ENCODE results near the gene DIO3. TPM values are rescaled to one million over a fixed set of nuclear protein-coding genes. Genes with fewer than 3 reads are reported as not detected.
A peak's percentile ranks its signal among the peaks of the same experiment; 100 is the strongest.

The DIO3 gene
- polyA plus RNA-seq, 12 donors = 1.3 to 6.8 (median 4.3) TPM; not detected in 1

DNA sequence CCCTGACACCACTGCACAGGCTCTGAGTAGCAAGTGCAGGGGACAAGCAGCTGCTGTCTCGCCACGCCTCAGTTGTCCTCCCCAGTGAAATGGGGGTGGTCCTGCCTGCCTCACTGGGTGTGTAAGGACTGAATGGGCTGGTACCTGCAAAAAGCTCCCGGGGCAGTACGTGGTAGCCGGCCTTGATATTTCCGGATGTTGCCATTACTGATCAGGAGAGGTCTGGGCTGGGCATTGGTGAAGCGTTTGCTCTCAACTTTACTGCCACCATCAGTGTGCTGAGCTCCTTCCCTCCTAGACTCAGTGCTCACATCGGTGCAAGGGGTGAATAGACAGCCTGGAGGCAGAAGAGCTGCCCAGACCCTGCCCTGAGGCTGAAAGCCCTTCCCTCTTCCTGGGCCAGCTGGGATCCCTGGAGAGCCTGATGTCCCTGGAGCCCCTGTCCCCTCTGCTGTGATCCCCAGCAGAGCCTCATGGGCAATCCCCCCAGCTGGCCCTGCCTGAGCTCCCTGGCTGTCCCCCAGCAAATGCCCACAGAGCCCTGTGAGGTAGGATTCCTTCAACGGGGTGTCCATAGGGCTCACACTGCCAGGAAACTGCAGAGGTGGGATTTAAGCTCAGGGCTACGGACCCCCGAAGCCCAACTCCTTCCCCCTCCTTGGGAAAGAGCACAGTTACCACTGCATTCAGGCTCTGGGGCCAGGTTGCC lies 18.2 kb downstream of the DIO3 start:
- no peak for DNase-seq

DNA sequence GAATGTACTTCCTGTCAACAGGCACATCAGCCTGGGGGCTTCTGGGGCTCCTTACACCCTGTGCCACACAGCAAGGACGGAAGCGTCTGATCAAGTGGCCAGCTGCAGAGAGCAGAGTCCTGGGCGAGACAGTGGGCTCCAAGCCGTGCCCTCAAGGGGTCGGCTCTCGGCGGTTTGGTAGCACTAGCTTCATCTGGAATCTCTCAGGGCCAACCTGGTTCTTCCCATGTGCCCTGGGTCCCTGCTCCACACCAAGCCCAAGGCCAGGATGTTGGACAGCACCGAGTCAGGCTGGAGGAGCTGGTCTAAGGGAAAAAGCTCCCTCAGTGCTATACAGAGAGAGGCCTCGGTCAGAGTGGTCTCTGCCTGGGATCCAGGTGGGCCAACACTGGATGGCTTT lies 20.5 kb downstream of the DIO3 start:
- DNase-seq = no peak

- no peak for DNase-seq
Measured at GRCh38 chr14:101582294-101582693, 21.0 kb downstream of the DIO3 start.

GRCh38 chr14:101583006-101583714 lies 21.9 kb downstream of the DIO3 start:
- DNase-seq = no peak

DNA sequence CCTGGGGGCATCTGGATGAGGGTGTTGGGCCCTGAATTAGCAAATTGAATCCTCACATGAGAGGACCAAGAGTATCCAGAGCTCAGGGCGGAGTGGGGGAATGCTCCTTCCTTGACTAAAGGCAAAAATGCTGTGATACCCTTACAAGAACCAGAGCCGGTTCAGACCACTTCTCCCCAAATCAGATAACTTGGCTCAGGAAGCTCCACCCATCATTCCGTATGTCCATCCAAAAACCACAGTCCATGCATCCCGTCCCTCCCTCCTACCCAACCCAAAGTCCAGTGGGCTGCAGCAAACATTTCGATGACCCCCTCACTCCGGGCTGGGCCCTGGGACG lies 22.4 kb downstream of the DIO3 start:
- no peak for DNase-seq

GRCh38 chr14:101584055-101584859 lies 23.0 kb downstream of the DIO3 start:
- DNase-seq = peak; percentile 66

- DNase-seq = no peak
Measured at GRCh38 chr14:101585211-101585610, 23.9 kb downstream of the DIO3 start.

DNA sequence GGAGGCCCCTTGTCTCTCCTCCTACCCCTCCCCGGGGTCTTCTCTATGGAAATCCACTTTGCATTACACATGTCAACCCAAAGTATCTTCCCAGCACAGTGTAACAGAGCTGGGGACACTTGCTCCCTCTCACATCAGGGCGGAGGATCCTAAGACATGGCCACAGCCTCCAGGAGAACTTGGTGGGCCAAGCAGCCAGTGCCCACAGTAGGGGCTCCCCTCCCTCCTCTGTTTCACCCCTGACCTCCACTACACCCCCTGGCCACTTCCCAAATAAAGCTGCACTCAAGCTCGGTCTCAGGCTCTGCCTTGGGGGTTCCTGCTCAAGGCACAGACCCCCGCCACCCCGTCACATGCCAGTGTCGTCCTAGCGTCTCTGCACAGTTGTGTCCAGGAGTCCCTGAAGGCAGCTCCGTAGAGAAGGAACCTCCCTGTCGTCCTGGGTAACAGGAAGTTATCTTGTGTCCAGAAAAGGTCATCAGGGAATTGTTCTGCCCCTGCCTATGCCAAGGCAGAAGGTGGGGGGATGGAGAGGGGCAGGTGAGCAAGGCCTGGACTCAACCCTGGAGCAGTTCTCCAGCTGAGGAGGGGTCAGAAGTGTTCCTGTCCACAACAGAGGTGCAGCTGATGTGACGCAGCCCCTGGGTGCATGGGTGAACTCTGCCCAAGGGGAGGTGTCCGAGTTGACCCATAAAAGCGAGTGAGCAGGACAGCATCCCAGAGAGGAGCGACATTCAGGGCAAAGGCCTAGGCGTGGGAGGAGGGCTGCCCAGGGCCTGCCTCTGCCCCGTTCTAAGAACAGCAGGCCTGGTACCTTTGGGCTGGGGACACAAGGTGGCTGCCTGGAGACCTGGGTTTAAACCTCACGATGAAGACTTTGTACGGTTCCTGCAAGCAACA lies 25.5 kb downstream of the DIO3 start:
- DNase-seq = no peak

DNA sequence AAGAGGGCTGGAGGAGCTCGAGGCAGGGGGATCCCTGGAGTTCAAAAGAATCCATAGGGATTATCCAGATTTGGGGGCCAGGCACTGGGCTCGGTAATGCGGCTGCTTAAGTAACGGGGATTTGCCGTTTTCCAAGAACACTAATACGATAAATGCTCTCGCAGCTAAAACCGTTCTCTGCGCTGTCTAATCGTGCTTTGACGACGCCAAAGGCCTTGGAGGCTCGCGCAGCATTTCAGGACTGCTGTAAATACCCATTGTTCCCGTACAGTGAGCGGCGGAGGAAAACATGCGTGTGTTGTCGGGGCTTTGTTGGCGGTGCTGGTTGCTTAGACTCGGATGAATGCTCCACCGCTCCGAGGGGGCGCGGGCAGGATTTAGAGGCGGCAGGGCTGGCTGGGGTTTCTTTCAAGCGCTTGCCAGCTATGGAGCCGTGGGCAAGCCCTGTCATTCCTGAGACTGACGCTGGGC lies 26.2 kb downstream of the DIO3 start:
- DNase-seq = no peak

DNA sequence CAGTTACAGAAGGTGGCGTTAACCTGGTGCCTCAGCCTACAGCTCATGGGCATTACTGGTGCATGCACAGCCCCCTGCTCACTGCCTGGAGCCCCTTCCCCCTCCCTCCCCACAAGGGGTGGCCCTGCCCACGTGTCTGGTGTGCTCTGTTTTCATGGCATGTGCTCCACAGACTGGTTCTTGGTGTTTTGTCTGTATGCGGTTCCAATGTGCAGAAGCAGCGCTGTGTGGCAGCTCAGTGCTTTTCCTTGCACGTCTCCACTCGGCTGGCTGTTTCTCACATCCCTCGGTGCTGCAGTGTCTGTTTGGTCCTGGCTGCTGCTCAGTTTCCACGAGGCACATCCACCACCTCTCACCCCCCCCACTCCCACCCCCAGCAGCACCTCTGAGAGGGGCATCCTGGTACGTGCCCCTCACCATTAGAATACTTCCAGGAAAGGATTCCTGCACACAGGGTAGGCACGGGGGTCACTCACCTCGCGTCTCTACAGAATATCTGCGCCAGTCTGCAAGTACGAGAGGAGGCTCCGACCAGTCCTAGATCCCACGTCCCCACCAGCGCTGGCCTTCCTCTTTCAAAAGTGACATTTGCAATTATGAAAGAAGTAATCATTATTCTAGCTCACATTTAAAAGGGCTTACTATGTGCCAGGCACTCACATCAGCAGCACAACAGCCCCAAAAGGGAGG lies 27.1 kb downstream of the DIO3 start:
- no peak for DNase-seq

DNA sequence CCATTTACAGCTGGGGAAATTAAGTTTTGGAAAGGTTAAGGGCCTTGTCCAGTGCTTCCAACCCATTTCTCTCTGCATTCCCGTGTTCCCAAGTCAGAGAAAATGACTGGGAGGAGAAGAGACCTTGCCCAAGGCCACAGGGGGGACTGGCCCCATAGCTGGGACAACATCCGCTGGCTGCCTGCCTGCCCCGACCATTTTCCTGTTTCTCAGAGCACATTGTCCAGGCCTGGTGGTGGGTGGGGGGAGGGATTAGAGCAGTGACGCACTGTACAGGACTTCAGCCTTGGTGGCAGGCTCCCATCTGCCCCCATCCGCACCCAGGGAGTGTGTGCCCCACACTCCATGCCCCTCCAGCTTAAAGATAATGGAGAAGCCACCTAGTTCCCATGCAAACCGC lies 27.7 kb downstream of the DIO3 start:
- DNase-seq = no peak

DNA sequence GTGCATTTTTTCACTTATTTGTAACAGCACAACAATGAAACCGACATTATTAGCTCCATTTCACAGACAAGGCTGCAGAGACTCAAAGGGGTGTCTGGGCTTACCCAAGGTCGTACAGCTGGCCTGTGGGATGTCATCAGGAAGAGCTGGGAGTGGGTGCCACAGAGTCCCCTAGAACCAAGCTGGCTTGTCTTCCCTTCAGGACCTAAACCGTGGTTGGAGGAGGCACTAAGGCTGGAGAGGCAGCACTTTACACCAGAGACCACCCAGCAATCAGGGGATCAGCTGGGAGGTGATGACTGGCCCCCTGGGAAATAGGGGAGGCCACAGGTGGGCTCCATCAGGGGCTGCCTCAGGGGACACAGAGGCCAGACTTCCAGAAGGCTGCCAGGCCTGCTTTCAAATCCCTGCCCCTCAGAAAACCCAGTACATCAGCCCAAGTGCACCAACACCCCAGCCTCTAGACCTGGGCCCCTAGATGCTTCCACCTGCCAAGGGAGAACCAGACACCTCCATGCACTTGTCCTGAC lies 28.3 kb downstream of the DIO3 start:
- no peak for DNase-seq

DNA sequence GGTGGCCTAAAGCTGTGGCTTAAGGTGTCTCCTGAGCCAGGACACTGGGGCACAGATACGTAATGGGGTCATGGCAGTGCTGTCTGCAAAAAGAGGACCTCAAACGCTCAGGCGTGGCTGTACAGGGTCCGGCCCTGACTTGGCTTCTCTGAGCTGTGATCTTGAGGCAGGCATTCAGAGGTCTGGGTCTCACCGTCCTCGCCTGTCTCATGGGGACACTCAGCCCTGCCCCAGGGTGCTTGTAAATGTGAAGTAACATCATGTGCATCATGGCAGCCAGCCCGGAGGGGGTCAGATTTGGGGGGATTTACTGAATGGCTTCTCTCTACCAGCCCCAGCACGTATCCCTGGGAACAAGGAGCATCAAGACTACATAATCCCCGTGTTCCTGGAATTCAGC lies 28.8 kb downstream of the DIO3 start:
- no peak for DNase-seq

- no peak for DNase-seq
Measured at GRCh38 chr14:101590616-101591015, 29.3 kb downstream of the DIO3 start.

- no peak for DNase-seq
Measured at GRCh38 chr14:101591121-101591520, 29.8 kb downstream of the DIO3 start.

- no peak for DNase-seq
Measured at GRCh38 chr14:101591582-101591981, 30.3 kb downstream of the DIO3 start.

DNA sequence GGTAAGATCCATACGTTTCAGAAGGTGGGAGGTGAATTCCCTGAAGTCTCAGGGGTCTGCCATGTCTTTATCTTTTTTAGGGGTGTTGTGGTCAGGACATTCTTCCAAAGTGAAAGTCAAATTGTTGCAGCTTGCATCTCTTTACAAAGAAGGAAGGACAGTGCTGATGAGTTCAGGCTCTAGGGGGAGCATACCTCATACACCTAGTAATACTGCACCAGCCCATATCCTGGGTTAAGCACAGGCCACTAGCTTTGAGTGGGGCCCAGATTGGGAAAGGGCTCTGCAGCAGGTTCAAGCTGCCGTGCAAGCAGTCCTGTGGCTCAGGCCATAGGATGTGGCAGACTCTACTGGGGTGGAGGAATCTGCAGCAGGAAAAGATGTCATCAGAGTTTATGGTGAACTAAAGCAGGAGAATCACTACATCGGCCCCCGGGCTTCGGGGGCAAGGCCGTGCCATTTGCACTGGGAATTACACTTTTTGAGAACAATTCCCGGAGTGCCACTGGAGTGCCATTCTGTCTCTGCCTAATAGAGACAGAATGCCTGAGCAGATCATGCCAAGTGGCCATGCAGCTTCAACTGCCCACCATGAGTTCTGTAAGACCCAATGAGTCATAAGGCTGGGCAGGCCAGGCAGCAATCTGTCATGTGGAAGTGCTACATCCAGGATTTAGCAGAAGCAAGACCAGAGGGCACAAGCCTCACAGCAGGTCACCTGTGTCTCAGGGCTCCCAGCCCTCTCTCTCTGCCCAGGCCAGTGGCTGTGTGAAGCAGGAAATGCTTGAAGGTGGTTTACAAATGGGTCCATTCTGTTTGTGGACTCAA lies 32.3 kb downstream of the DIO3 start:
- no peak for DNase-seq

DNA sequence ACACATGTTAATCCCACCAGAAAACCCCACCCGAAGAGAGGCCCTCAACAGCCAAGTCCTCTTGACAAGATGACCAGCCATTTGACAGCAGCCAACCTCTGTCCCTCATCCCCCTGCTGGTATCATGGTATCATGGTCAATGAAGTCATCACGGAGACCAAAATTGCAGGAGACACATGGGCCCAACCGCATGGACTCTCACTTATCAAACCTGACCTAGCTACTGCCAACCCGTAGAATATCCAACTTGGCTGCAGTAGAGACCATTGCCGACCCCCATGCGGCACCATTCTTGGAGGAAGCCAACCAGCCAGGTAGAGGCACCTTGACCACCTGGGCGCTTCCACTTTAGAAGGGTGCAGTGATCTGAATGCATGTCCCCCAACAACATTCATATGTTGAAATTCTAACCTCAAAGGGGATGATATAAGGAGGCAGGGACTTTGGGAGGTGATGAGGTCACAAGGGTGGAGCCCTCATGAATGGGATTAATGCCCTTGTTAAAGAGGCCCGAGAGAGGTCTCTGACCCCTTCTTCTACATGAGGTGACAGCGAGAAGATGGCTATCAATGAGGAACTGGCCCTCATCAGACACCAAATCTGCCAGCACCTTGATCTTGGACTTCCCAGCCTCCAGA lies 33.3 kb downstream of the DIO3 start:
- no peak for DNase-seq

GRCh38 chr14:101595349-101595748 lies 34.1 kb downstream of the DIO3 start:
- no peak for DNase-seq
